WTC11 (cell line): Measurements from ENCODE around the gene CALHM1. TPM values are rescaled to one million over a fixed set of nuclear protein-coding genes. Genes with fewer than 3 reads are reported as not detected.
A peak's percentile ranks its signal among the peaks of the same experiment; 100 is the strongest.

Source experiments
- ATAC-seq: fragments of 200-7000 bp; cut with Tn5 transposase; 2 replicates; pipeline ENCODE4 v1.10.0; 2021; ENCODE audit warnings: mild to moderate bottlenecking, moderate library complexity
- CTCF ChIA-PET: fragments of 300-600 bp; sonication (Branson Sonifier 250); formaldehyde crosslinking; loops from one replicate; lab custom pipeline; 2021; ENCODE audit warnings: antibody characterized with exemption; lab: Charles Lee
- POLR2A ChIA-PET: fragments of 350-600 bp; sonication (Branson Sonifier 250); formaldehyde crosslinking; loops from one replicate; lab custom pipeline; 2021; ENCODE audit warnings: antibody characterized with exemption; lab: Charles Lee
- DNase-seq: peaks from one replicate; pipeline ENCODE4 v3.0.0; 2021; ENCODE audit warnings: low spot score
- H3K27ac Mint-ChIP-seq: 2 replicates; pipeline ENCODE4 v1.8.0; 2021; ENCODE audit warnings: mixed read lengths
- H3K27me3 Mint-ChIP-seq: 2 replicates; pipeline ENCODE4 v1.8.0; 2021; ENCODE audit warnings: low read depth, mild to moderate bottlenecking, moderate library complexity, mixed read lengths
- H3K36me3 Mint-ChIP-seq: 2 replicates; pipeline ENCODE4 v1.8.0; 2021; ENCODE audit warnings: mixed read lengths
- H3K4me1 Mint-ChIP-seq: 2 replicates; pipeline ENCODE4 v1.8.0; 2022; ENCODE audit warnings: mixed read lengths
- H3K4me3 Mint-ChIP-seq: 2 replicates; pipeline ENCODE4 v1.8.0; 2021; ENCODE audit warnings: mild to moderate bottlenecking, moderate library complexity, mixed read lengths
- H3K9me3 Mint-ChIP-seq: 2 replicates; pipeline ENCODE4 v1.8.0; 2021; ENCODE audit warnings: mixed read lengths
- E2F5 ChIP-seq: sonication (generic); formaldehyde crosslinking; IDR thresholded peaks from 2 replicates; pipeline ENCODE4 v1.8.1; 2022; ENCODE audit warnings: mild to moderate bottlenecking, moderate library complexity, missing genetic modification reagents
- ETV6 ChIP-seq: sonication (generic); formaldehyde crosslinking; IDR thresholded peaks from 2 replicates; pipeline ENCODE4 v1.8.1; 2022; ENCODE audit warnings: mild to moderate bottlenecking, missing genetic modification reagents
- FOXJ3 ChIP-seq: sonication (generic); formaldehyde crosslinking; IDR thresholded peaks from 2 replicates; pipeline ENCODE4 v1.9.0; 2021; ENCODE audit warnings: missing genetic modification reagents, mild to moderate bottlenecking, borderline replicate concordance
- FOXP1 ChIP-seq: sonication (generic); formaldehyde crosslinking; IDR thresholded peaks from 2 replicates; pipeline ENCODE4 v1.8.0; 2022; ENCODE audit warnings: missing genetic modification reagents, mild to moderate bottlenecking, moderate library complexity, borderline replicate concordance
- FOXP4 ChIP-seq: sonication (generic); formaldehyde crosslinking; IDR thresholded peaks from 2 replicates; pipeline ENCODE4 v1.8.0; 2022; ENCODE audit warnings: mild to moderate bottlenecking, missing genetic modification reagents
- GRHL2 ChIP-seq: fragments of 250-450 bp; sonication (Bioruptor Pico); IDR thresholded peaks from 2 replicates; pipeline ENCODE4 v1.8.0; 2022; ENCODE audit warnings: mild to moderate bottlenecking, moderate library complexity; ENCODE audit not compliant: insufficient replicate concordance, severe bottlenecking
- HMGA2 ChIP-seq: fragments of 250-450 bp; sonication (Bioruptor Pico); IDR thresholded peaks from 2 replicates; pipeline ENCODE4 v1.4.0; 2021; ENCODE audit warnings: mild to moderate bottlenecking, moderate library complexity
- MLX ChIP-seq: sonication (generic); formaldehyde crosslinking; IDR thresholded peaks from 2 replicates; pipeline ENCODE4 v1.8.1; 2023; ENCODE audit warnings: mild to moderate bottlenecking, missing genetic modification reagents, moderate library complexity
- MXD4 ChIP-seq: fragments of 250-450 bp; sonication (Bioruptor Pico); IDR thresholded peaks from 2 replicates; pipeline ENCODE4 v1.8.0; 2021; ENCODE audit warnings: mild to moderate bottlenecking, moderate library complexity, borderline replicate concordance
- NR3C1 ChIP-seq: sonication (generic); formaldehyde crosslinking; conservative IDR thresholded peaks from 2 replicates; pipeline ENCODE4 v1.8.1; 2023; ENCODE audit warnings: low read depth, mild to moderate bottlenecking, missing genetic modification reagents
- OVOL2 ChIP-seq: fragments of 250-450 bp; sonication (Bioruptor Pico); IDR thresholded peaks from 2 replicates; pipeline ENCODE4 v1.9.0; 2021; ENCODE audit warnings: mild to moderate bottlenecking, borderline replicate concordance
- RORB ChIP-seq: fragments of 250-450 bp; sonication (Bioruptor Pico); IDR thresholded peaks from 2 replicates; pipeline ENCODE4 v1.9.0; 2021; ENCODE audit warnings: mild to moderate bottlenecking
- SMAD4 ChIP-seq: sonication (generic); formaldehyde crosslinking; IDR thresholded peaks from 2 replicates; pipeline ENCODE4 v1.8.0; 2022; ENCODE audit warnings: mild to moderate bottlenecking, missing genetic modification reagents
- TCF7 ChIP-seq: sonication (generic); formaldehyde crosslinking; IDR thresholded peaks from 2 replicates; pipeline ENCODE4 v1.8.0; 2022; ENCODE audit warnings: mild to moderate bottlenecking, low read depth, missing genetic modification reagents, moderate library complexity
- TP53 ChIP-seq: sonication (generic); formaldehyde crosslinking; IDR thresholded peaks from 2 replicates; pipeline ENCODE4 v1.8.1; 2023; ENCODE audit warnings: mild to moderate bottlenecking, missing genetic modification reagents
- USF2 ChIP-seq: sonication (generic); formaldehyde crosslinking; IDR thresholded peaks from 2 replicates; pipeline ENCODE4 v1.8.1; 2023; ENCODE audit warnings: mild to moderate bottlenecking, missing genetic modification reagents, moderate library complexity
- ZNF263 ChIP-seq: sonication (generic); formaldehyde crosslinking; IDR thresholded peaks from 2 replicates; pipeline ENCODE4 v1.8.1; 2022; ENCODE audit warnings: low read depth, mild to moderate bottlenecking, moderate library complexity, missing genetic modification reagents
- ZNF416 ChIP-seq: fragments of 250-450 bp; sonication (Bioruptor Pico); IDR thresholded peaks from 2 replicates; pipeline ENCODE4 v1.9.0; 2021; ENCODE audit warnings: mild to moderate bottlenecking, inconsistent platforms
- ZNF423 ChIP-seq: fragments of 250-450 bp; sonication (Bioruptor Pico); IDR thresholded peaks from 2 replicates; pipeline ENCODE4 v2.1.2; 2022; ENCODE audit warnings: mild to moderate bottlenecking, moderate library complexity
- total RNA-seq: library from RNA; stranded (reverse); gene quantifications from 3 replicates; pipeline ENCODE4 v1.2.3, GENCODE V29; 2021

Gene CALHM1
- total RNA-seq, 1 experiment from 2014 or later: 0.39 TPM

GRCh38 chr10:103451091-103451813 lies 7.4 kb downstream of the CALHM1 start:
- CTCF ChIA-PET: interaction anchor here (1.1 to 5.7 kb wide), 5 partner anchors 25 to 41 kb away, joined by 3 to 49 read pairs (median 6); no protein-coding TSS in a partner anchor
- TF ChIP-seq ZNF263 (peak; percentile 94), ETV6 (CRISPR knock-in tag) (no peak)
- DNase-seq: no peak
- POLR2A ChIA-PET: no interaction called here
- H3K27me3 Mint-ChIP-seq: no peaks in the 10 kb centered on the region
- peaks cover 7% of the 10 kb centered on the region; the same call in 1 of the 2 replicates for H3K4me1 Mint-ChIP-seq
- no peak overlapping the region for H3K27ac Mint-ChIP-seq
- no peak for ATAC-seq
- no peaks in the 10 kb centered on the region for H3K9me3 Mint-ChIP-seq
- peak overlapping the region; percentile 68 for H3K4me3 Mint-ChIP-seq
- H3K36me3 Mint-ChIP-seq: peaks cover 9% of the 10 kb centered on the region; the same call in 1 of the 2 replicates

- Mint-ChIP-seq H3K4me1 (peaks cover 7% of the 10 kb centered on the region; the same call in 1 of the 2 replicates), H3K27ac (no peak overlapping the region), H3K4me3 (no peak overlapping the region), H3K9me3 (no peaks in the 10 kb centered on the region), H3K27me3 (no peaks in the 10 kb centered on the region), H3K36me3 (peaks cover 19% of the 10 kb centered on the region)
- no peak for TF ChIP-seq FOXP4 (CRISPR knock-in tag)
- no peak for TF ChIP-seq MLX
- no peak for TF ChIP-seq HMGA2
- ChIA-PET CTCF (interaction anchor here (2.5 to 5.7 kb wide), 3 partner anchors 26 to 114 kb away, joined by 9 to 49 read pairs (median 29); no protein-coding TSS in a partner anchor), POLR2A (no interaction called here)
- DNase-seq: no peak
- ATAC-seq: no peak
Measured at GRCh38 chr10:103450201-103450695, 8.5 kb downstream of the CALHM1 start.

GRCh38 chr10:103449208-103450144 lies 9.2 kb downstream of the CALHM1 start:
- no peak for DNase-seq
- H3K27me3 Mint-ChIP-seq: no peaks in the 10 kb centered on the region
- H3K36me3 Mint-ChIP-seq: peaks cover 25% of the 10 kb centered on the region
- H3K27ac Mint-ChIP-seq: no peak overlapping the region
- H3K4me3 Mint-ChIP-seq: no peak overlapping the region
- ChIA-PET CTCF (interaction anchor here (0.8 to 5.7 kb wide), 4 partner anchors 26 to 115 kb away, joined by 3 to 49 read pairs (median 8); no protein-coding TSS in a partner anchor), POLR2A (interaction anchor here (0.7 kb wide), 1 partner anchor 73 kb away, joined by 3 read pairs; no protein-coding TSS in a partner anchor)
- no peaks in the 10 kb centered on the region for H3K9me3 Mint-ChIP-seq
- no peak for ATAC-seq
- TF ChIP-seq ZNF263 (no peak), OVOL2 (no peak), TCF7 (CRISPR knock-in tag) (no peak), TP53 (CRISPR knock-in tag) (no peak), GRHL2 (no peak)
- TF ChIP-seq, all 79 proteins: peak for 0
- H3K4me1 Mint-ChIP-seq: peaks cover 7% of the 10 kb centered on the region; the same call in 1 of the 2 replicates

GRCh38 chr10:103448746-103449145 lies 10.0 kb downstream of the CALHM1 start:
- ATAC-seq: no peak
- Mint-ChIP-seq H3K36me3 (peaks cover 32% of the 10 kb centered on the region), H3K27ac (peak overlapping the region; percentile 54; the same call in 1 of the 2 replicates), H3K4me1 (peaks cover 7% of the 10 kb centered on the region; the same call in 1 of the 2 replicates), H3K4me3 (no peak overlapping the region), H3K27me3 (no peaks in the 10 kb centered on the region), H3K9me3 (no peaks in the 10 kb centered on the region)
- DNase-seq: no peak
- CTCF ChIA-PET: interaction anchor here (0.8 to 2.5 kb wide), 3 partner anchors 32 to 116 kb away, joined by 3 to 9 read pairs (median 7); no protein-coding TSS in a partner anchor
- POLR2A ChIA-PET: interaction anchor here (0.7 kb wide), 1 partner anchor 72 kb away, joined by 3 read pairs; no protein-coding TSS in a partner anchor
- TF ChIP-seq USF2 (CRISPR knock-in tag) (no peak), NR3C1 (CRISPR knock-in tag) (no peak), E2F5 (CRISPR knock-in tag) (no peak), SMAD4 (CRISPR knock-in tag) (no peak), FOXP1 (CRISPR knock-in tag) (no peak), ZNF423 (CRISPR knock-in tag) (no peak), MXD4 (no peak), OVOL2 (no peak), ZNF416 (CRISPR knock-in tag) (no peak), RORB (no peak), FOXJ3 (CRISPR knock-in tag) (no peak)
